Nephron progenitor cell (in vitro differentiated cells): ENCODE measurements around the gene SMIM15.

ENCODE experiments used
- DNase-seq: peaks from one replicate; pipeline ENCODE4 v3.0.0; 2021
- H3K27ac Mint-ChIP-seq: 2 replicates; pipeline ENCODE4 v1.8.0; 2021; ENCODE audit warnings: mild to moderate bottlenecking, moderate library complexity, mixed read lengths
- H3K27me3 Mint-ChIP-seq: 2 replicates; pipeline ENCODE4 v1.8.0; 2021; ENCODE audit warnings: mild to moderate bottlenecking, low read depth, mixed read lengths; ENCODE audit not compliant: poor library complexity
- H3K36me3 Mint-ChIP-seq: 2 replicates; pipeline ENCODE4 v1.8.0; 2021; ENCODE audit warnings: low read depth, mixed read lengths
- H3K4me1 Mint-ChIP-seq: 2 replicates; pipeline ENCODE4 v1.8.0; 2021; ENCODE audit warnings: mixed read lengths
- H3K4me3 Mint-ChIP-seq: 2 replicates; pipeline ENCODE4 v1.8.0; 2021; ENCODE audit warnings: mild to moderate bottlenecking, moderate library complexity, mixed read lengths
- H3K9me3 Mint-ChIP-seq: 2 replicates; pipeline ENCODE4 v1.8.0; 2021; ENCODE audit warnings: mild to moderate bottlenecking, moderate library complexity, mixed read lengths
- CTCF ChIP-seq: fragments of 200-600 bp; sonication (generic); IDR thresholded peaks from 2 replicates; pipeline ENCODE4 v1.5.0; 2021; ENCODE audit warnings: antibody characterized with exemption

The SMIM15 gene

GRCh38 chr5:61139931-61140330 is 22.3 kb downstream of the SMIM15 start:
- Mint-ChIP-seq H3K4me1 (no peaks in the 10 kb centered on the region), H3K27me3 (no peaks in the 10 kb centered on the region)
- TF ChIP-seq CTCF: no peak

GRCh38 chr5:61139094-61139873 is 23.0 kb downstream of the SMIM15 start:
- H3K4me1 Mint-ChIP-seq: no peaks in the 10 kb centered on the region
- H3K36me3 Mint-ChIP-seq: no peaks in the 10 kb centered on the region
- H3K4me3 Mint-ChIP-seq: no peak overlapping the region
- no peaks in the 10 kb centered on the region for H3K9me3 Mint-ChIP-seq
- H3K27ac Mint-ChIP-seq: no peak overlapping the region
- no peaks in the 10 kb centered on the region for H3K27me3 Mint-ChIP-seq
- no peak for DNase-seq
- no peak for TF ChIP-seq CTCF

More at GRCh38 chr5:61139931-61140330, 22.3 kb downstream of the SMIM15 start:
- Mint-ChIP-seq H3K4me3 (no peak overlapping the region), H3K9me3 (no peaks in the 10 kb centered on the region), H3K27ac (no peak overlapping the region), H3K36me3 (no peaks in the 10 kb centered on the region)
- no peak for DNase-seq

GRCh38 chr5:61137835-61138234 is 24.4 kb downstream of the SMIM15 start:
- peaks cover 5% of the 10 kb centered on the region for H3K36me3 Mint-ChIP-seq
- no peak overlapping the region for H3K27ac Mint-ChIP-seq
- TF ChIP-seq CTCF: no peak
- no peak for DNase-seq
- no peaks in the 10 kb centered on the region for H3K9me3 Mint-ChIP-seq
- no peak overlapping the region for H3K4me3 Mint-ChIP-seq
- no peaks in the 10 kb centered on the region for H3K27me3 Mint-ChIP-seq
- H3K4me1 Mint-ChIP-seq: no peaks in the 10 kb centered on the region

GRCh38 chr5:61132559-61132958 is 29.7 kb downstream of the SMIM15 start:
- no peak for TF ChIP-seq CTCF
- no peaks in the 10 kb centered on the region for H3K9me3 Mint-ChIP-seq
- no peaks in the 10 kb centered on the region for H3K4me1 Mint-ChIP-seq
- H3K27me3 Mint-ChIP-seq: peaks cover 3% of the 10 kb centered on the region
- DNase-seq: no peak
- peak overlapping the region; percentile 80 for H3K27ac Mint-ChIP-seq
- H3K36me3 Mint-ChIP-seq: peaks cover 6% of the 10 kb centered on the region
- no peak overlapping the region for H3K4me3 Mint-ChIP-seq

GRCh38 chr5:61130289-61130688 is 32.0 kb downstream of the SMIM15 start:
- no peak overlapping the region for H3K27ac Mint-ChIP-seq
- no peak for TF ChIP-seq CTCF
- peaks cover 7% of the 10 kb centered on the region for H3K9me3 Mint-ChIP-seq
- no peak overlapping the region for H3K4me3 Mint-ChIP-seq
- peaks cover 3% of the 10 kb centered on the region for H3K27me3 Mint-ChIP-seq
- peaks cover 17% of the 10 kb centered on the region for H3K36me3 Mint-ChIP-seq
- DNase-seq: no peak
- no peaks in the 10 kb centered on the region for H3K4me1 Mint-ChIP-seq

GRCh38 chr5:61123145-61123544 is 39.1 kb downstream of the SMIM15 start:
- peaks cover 7% of the 10 kb centered on the region for H3K9me3 Mint-ChIP-seq
- H3K27me3 Mint-ChIP-seq: no peaks in the 10 kb centered on the region
- H3K4me1 Mint-ChIP-seq: no peaks in the 10 kb centered on the region
- DNase-seq: no peak
- H3K27ac Mint-ChIP-seq: no peak overlapping the region
- H3K36me3 Mint-ChIP-seq: peaks cover 12% of the 10 kb centered on the region
- H3K4me3 Mint-ChIP-seq: no peak overlapping the region
- no peak for TF ChIP-seq CTCF
